IPS DF 4.7 (cell line): Measurements from ENCODE around the gene NFIX.

Experiments used
- DNase-seq: peaks from one replicate; pipeline ENCODE4 v3.0.0-alpha.2; 2013; ENCODE audit warnings: low spot score; ENCODE audit errors: extremely low read depth

The NFIX gene

GRCh38 chr19:13122275-13122878 is 127.1 kb downstream of the NFIX start:
- DNase-seq: no peak

DNA sequence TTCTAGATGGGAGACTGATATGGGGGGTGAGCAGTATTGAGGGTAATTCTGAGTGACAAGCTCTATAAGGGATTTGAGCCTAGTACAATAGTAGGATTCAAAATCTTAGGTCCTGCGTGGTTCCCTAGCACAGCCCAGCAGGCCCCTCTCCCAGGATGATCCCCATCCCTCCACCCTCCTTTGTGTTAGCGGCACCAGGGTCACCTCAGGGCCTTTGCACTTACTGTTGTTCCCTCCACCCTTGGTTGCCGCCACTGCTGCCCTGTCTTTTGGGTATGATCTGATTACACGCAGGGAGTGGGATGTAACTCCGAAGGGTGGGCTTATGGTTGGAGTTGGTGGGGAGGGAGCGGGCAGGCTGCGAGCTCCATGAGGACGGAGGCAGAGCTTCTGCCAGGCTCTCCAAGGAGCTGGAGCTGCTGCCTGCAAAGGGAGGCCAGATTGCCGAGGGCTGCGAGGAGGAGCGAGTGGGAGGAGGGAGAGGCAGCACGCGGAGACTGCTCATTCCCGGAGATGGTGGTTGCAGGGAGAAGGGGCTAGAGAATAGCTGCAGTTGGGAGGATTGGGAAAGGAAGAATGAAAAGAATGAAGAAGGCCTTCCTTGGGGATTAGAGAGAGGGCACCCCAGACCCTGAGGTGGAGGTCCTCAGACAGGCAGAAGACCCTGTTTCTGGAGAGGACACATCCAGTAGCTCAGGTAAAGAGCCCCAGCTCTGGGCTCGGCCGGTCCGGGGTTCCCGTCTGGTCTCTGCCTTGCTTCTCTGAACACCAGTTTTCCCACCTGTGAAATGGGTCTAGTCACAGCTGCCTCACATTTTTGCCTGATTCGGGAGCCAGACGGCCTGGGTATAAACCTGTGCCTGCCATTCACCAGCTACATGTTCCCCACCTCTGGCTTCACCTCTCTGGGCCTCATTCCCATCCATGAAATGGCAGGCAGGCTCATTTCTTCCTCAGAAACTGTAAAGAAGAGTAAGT is 128.0 kb downstream of the NFIX start:
- DNase-seq: no peak

GRCh38 chr19:13127051-13127450 is 131.8 kb downstream of the NFIX start:
- no peak for DNase-seq

DNA sequence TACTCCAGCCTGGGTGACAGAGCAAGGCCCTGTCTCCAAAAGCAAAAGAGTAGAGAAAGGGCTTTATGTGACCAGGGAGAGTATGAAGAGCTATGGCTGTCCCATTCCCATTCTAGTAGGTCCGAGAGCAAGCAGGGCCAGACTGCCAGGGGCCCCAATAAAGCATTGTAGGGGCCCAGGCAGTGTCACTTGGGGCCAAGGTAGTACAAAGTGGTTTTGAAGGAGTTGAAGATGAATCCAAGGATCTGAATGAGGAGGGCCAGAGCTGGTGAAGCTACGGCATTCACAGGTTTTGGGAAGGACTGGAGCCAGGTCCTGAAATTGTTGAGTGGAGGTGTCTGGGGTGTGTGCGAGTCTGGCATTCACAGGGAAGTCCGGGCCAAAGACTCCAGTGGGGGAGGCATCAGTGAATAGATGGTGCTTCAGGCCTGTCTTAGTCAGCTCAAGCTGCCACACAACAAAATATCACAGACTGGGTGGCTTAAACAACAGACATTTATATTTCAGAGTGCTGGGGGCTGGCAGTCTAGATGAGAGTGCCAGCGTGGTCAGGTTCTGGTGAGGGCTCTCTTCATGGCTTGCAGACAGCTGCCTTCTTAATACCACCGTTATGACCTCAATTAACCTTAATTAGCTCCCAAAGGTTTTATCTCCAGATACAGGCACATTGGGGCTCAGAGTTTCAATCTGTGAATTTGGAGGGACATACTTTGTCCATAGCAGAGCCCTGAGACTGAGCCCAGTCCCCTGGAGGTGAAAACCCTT is 132.7 kb downstream of the NFIX start:
- DNase-seq: no peak

- no peak for DNase-seq
These were observed 133.3 kb downstream of the NFIX start for GRCh38 chr19:13128583-13128982.

GRCh38 chr19:13129384-13129783 is 134.1 kb downstream of the NFIX start:
- DNase-seq: no peak

- no peak for DNase-seq
These were observed 135.7 kb downstream of the NFIX start for GRCh38 chr19:13130886-13131490.

GRCh38 chr19:13132471-13133180 is 137.4 kb downstream of the NFIX start:
- no peak for DNase-seq

DNA sequence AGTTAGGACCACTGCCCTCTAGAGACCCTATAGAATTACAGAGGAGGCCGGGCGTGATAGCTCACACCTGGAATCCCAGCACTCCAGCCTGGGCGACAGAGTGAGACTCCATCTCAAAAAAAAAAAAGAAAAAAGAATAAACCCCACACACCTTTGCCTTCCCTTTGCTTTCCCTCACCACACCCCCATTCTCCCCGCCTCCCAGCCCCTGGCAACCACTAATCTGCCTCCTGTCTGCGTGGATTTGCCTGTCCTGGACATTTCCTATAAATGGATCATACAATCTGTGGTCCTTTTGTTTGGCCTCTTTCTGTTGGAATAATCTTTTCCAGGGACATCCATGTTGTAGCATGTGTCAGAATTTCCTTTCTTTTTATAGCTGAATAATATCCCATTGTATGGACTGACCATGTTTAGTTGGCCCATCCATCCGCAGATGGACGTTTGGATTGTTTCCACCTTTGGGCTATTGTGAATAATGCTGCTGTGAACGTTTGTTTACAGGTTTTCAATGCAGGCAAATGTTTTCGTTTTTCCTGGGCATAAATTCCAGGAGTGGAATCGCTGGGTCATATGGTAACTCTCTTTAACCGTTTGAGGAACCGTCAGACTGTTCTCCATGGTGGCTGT is 138.1 kb downstream of the NFIX start:
- no peak for DNase-seq

DNA sequence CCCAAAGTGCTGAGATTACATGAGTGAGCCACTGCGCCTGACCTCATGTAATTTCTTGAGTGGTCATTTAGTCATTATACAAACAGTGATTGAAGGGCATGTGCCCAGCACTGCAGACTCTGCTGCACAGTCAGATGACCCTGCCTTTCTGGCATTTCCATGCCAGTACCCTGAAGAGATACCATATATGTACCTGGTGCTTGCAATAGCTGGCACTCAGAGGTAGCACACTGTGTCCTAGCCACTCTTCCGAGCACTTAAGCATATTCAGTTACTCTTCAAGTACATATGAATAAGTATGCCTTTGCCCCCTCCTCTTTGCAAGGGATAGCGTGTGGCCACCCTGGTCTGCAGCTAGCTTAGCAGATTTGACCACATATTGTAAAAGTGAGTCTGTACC is 139.4 kb downstream of the NFIX start:
- DNase-seq: no peak

- DNase-seq: no peak
These were observed 140.1 kb downstream of the NFIX start for GRCh38 chr19:13135068-13136062.

- DNase-seq: no peak
These were observed 142.1 kb downstream of the NFIX start for GRCh38 chr19:13137290-13137794.

GRCh38 chr19:13138171-13138915 is 143.1 kb downstream of the NFIX start:
- DNase-seq: no peak

DNA sequence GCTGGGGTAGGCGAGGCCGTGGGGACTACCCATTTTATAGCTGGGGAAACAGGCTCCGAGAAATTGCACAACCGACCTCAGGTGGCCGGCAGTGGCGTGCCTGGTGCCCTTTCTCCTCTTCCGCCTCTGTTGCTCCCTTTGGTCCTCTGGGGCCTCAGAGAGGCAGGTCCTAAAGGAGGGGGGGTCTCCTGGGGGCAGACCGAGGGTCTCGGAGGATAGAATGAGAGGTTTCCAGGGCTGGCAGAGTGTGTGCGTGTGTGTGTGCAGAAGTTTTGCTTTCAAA is 143.6 kb downstream of the NFIX start:
- no peak for DNase-seq

- no peak for DNase-seq
These were observed 144.5 kb downstream of the NFIX start for GRCh38 chr19:13139633-13140311.

GRCh38 chr19:13146763-13147563 is 151.7 kb downstream of the NFIX start:
- DNase-seq: no peak
